ENCODE measurements around the gene WNK3. TPM values are rescaled to one million over a fixed set of nuclear protein-coding genes. Genes with fewer than 3 reads are reported as not detected.

The WNK3 gene
- polyA plus RNA-seq (2011; rRNA removed) (0.05 and 0.08 TPM in 2 replicates), polyA plus RNA-seq (2017; fragmentation: RNase III; extraction: RNeasy Plus Mini Kit Qiagen cat#74134 plus additional on column Dnase treatment) (0.03 to 0.04 TPM in 2 of 3 replicates, not detected in the other), polyA minus RNA-seq (2011; rRNA and poly(A)+ RNA removed) (0.05 and 0.12 TPM in 2 replicates)
- polyA plus RNA-seq (2012; cell fraction: cytosol; rRNA removed): 0.01 TPM in 2 replicates
- under 0.01 and 0.01 TPM in 2 replicates for polyA plus RNA-seq (2012; cell fraction: nucleus; rRNA removed)

DNA sequence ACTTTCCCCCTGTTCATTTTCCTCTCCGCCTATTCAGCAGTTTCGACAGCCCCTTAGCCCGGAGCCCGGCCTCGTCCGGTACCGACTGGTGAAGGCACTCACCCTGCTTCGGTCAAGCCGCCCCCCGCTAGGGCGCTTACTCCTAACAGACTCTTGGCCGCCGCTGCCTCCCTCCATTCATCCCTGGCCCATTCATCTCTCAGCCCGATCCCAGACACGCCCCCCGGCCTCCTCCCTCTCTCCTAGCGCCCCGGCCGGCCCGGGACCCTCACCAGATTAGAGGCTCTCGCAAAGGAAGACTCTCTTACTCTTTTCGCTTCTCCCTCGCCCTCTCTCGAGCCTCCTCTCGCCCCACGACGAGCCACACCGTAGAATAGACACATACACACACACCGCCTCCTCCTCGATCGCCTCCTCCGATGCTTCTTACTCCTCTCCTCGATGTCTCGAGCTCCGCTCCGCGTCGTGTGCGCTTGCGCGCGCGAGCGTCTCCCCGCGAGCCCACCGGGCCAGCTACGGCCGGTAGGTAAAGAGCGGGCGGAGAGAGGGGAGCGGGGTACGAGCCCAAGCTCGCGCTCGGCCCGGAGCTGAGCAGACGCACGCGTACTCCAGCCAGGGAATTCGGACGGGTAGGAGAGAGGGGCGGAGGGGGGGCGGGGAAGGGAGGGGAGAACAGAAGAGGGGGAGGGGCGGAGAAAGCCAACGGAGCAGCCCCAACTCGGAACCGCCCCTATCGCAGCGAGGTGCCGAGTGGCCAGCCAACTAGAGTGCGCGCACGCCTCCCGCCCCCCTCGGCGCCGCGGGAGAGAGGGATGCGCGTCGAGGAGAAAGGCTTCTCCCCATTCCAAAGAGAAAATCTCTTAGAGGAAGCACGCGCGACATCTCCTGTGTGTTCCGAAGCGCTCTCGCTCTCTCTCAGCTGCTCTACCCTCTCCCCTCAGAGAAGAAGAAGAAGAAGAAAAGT is at the start of gene WNK3:
Gene WNK3 (minus strand): TSS at position 633 of the 964 bp plus-strand sequence.
- H3K4me1 ChIP-seq: peaks cover 4% of the 10 kb centered on the region; the same call in 1 of the 3 replicates
- ChIA-PET CTCF (no interaction called here), POLR2A (no interaction called here)
- TF ChIP-seq RARB (CRISPR knock-in tag; IDR thresholded peaks at IDR 0.05): no peak
- TF ChIP-seq, protein P1, sequence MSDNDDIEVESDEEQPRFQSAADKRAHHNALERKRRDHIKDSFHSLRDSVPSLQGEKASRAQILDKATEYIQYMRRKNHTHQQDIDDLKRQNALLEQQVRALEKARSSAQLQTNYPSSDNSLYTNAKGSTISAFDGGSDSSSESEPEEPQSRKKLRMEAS (IDR thresholded peaks at IDR 0.05): peak; percentile 48; the same call in 1 of the 2 replicates
- TF ChIP-seq, protein P2, sequence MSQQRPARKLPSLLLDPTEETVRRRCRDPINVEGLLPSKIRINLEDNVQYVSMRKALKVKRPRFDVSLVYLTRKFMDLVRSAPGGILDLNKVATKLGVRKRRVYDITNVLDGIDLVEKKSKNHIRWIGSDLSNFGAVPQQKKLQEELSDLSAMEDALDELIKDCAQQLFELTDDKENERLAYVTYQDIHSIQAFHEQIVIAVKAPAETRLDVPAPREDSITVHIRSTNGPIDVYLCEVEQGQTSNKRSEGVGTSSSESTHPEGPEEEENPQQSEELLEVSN (IDR thresholded peaks at IDR 0.05; ENCODE audit: borderline replicate concordance, low read depth): peak; percentile 79; the same call in 1 of the 2 replicates
- peak; percentile 80 to 91 for ATAC-seq
- DNase-seq (ENCODE audit: low read depth in 1 of 2, low spot score in 1 of 2): peak; percentile 35 to 48
- no peaks in the 10 kb centered on the region; the same call in 2 of the 3 replicates for H3K9me3 ChIP-seq
- H3K27ac ChIP-seq: peak within 1 kb of the TSS in 1 of 2 experiments; percentile 42; a peak in 3 of 6 replicates
- H3K4me2 ChIP-seq: peak within 1 kb of the TSS; percentile 99
- peak within 1 kb of the TSS; percentile 68 for H3K4me3 ChIP-seq
- no peak for FAIRE-seq
- 3% methylated on average over 63 of the region's 88 CpGs for WGBS (ENCODE audit: missing lambda C conversion rate)

DNA sequence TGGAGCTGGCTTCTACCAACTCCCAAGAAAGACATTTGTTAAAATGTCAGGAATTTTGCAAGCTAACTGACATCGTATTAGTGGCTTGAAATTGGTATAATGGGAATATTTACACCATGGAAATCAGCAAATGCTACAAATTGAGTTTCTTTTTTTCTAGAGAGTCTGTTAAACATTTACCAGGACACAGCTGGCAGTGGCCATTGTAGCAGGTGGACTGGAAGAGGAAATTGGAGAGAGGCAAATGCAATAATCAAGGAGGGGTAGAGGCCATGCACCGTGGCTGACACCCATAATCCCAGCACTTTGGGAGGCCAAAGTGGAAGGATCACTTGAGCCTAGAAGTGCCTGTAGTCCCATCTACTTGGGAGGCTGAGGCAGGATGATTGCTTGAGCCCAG is 49.4 kb upstream of the WNK3 start:
- WGBS (ENCODE audit: missing lambda C conversion rate): 3% methylated on average over 2 of the region's 2 CpGs
- Histone ChIP-seq H3K4me1 (no peaks in the 10 kb centered on the region), H3K4me2 (no peak overlapping the region), H3K27ac (no peak overlapping the region), H3K4me3 (no peak overlapping the region), H3K9me3 (no peaks in the 10 kb centered on the region)
- POLR2A ChIA-PET: no interaction called here
- ATAC-seq: no peak
- CTCF ChIA-PET: no interaction called here
- DNase-seq (ENCODE audit: low read depth in 1 of 2, low spot score in 1 of 2): no peak
- TF ChIP-seq REST (IDR thresholded peaks at IDR 0.05): no peak
- TF ChIP-seq EP300 (IDR thresholded peaks at IDR 0.05): no peak
- no peak for TF ChIP-seq MAFK (IDR thresholded peaks at IDR 0.05; ENCODE audit: partially characterized antibody)
- no peak for TF ChIP-seq ZSCAN20 (CRISPR knock-in tag; IDR thresholded peaks at IDR 0.05)
- TF ChIP-seq, protein P3, sequence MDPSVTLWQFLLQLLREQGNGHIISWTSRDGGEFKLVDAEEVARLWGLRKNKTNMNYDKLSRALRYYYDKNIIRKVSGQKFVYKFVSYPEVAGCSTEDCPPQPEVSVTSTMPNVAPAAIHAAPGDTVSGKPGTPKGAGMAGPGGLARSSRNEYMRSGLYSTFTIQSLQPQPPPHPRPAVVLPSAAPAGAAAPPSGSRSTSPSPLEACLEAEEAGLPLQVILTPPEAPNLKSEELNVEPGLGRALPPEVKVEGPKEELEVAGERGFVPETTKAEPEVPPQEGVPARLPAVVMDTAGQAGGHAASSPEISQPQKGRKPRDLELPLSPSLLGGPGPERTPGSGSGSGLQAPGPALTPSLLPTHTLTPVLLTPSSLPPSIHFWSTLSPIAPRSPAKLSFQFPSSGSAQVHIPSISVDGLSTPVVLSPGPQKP (IDR thresholded peaks at IDR 0.05; ENCODE audit: low read depth, low read length): no peak
- no peak for TF ChIP-seq NPAS2 (CRISPR knock-in tag; IDR thresholded peaks at IDR 0.05; ENCODE audit: borderline replicate concordance)
- FAIRE-seq: no peak

- DNase-seq (ENCODE audit: low read depth in 1 of 2, low spot score in 1 of 2) (no peak), ATAC-seq (no peak), FAIRE-seq (no peak)
- no peaks in the 10 kb centered on the region for H3K4me1 ChIP-seq
- ChIA-PET CTCF (no interaction called here), POLR2A (no interaction called here)
- 90% methylated on average over 1 of the region's 1 CpG for WGBS (ENCODE audit: missing lambda C conversion rate)
- H3K9me3 ChIP-seq: no peaks in the 10 kb centered on the region
- H3K27ac ChIP-seq: no peak overlapping the region
- TF ChIP-seq CEBPB (IDR thresholded peaks at IDR 0.05) (no peak), FOXS1 (CRISPR knock-in tag; IDR thresholded peaks at IDR 0.05) (no peak), BCL3 (IDR thresholded peaks at IDR 0.05) (no peak), TP53 (CRISPR knock-in tag; IDR thresholded peaks at IDR 0.05) (no peak), EP300 (IDR thresholded peaks at IDR 0.05) (no peak), GATA3 (IDR thresholded peaks at IDR 0.05; ENCODE audit: borderline replicate concordance) (no peak), RCOR1 (IDR thresholded peaks at IDR 0.05; ENCODE audit: low read depth, low read length) (no peak), KDM1A (IDR thresholded peaks at IDR 0.05; ENCODE audit: low read depth) (no peak), CHD2 (IDR thresholded peaks at IDR 0.05; ENCODE audit: low read length, partially characterized antibody) (no peak), ESRRA (IDR thresholded peaks at IDR 0.05; ENCODE audit: borderline replicate concordance, low read length) (no peak), EHF (CRISPR knock-in tag; IDR thresholded peaks at IDR 0.05) (no peak)
- TF ChIP-seq, protein P4, sequence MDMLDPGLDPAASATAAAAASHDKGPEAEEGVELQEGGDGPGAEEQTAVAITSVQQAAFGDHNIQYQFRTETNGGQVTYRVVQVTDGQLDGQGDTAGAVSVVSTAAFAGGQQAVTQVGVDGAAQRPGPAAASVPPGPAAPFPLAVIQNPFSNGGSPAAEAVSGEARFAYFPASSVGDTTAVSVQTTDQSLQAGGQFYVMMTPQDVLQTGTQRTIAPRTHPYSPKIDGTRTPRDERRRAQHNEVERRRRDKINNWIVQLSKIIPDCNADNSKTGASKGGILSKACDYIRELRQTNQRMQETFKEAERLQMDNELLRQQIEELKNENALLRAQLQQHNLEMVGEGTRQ (IDR thresholded peaks at IDR 0.05): no peak
- H3K4me2 ChIP-seq: no peak overlapping the region
- H3K4me3 ChIP-seq: no peak overlapping the region
Observed at GRCh38 chrX:54397113-54397512, 39.3 kb upstream of the WNK3 start.

Data from A549 (cell line).